Fibroblast of lung (primary cell): Measurements from ENCODE around the gene COBL.

ENCODE experiments used
- EZH2 ChIP-seq: IDR thresholded peaks from 2 replicates; pipeline ENCODE4 v1.5.1; 2012; ENCODE audit warnings: low read length, control low read depth, mild to moderate bottlenecking; ENCODE audit errors: missing control alignments
- TF ChIP-seq, protein P1 (sequence below), 2 donors: IDR thresholded peaks in 1 of 2; conservative IDR thresholded peaks in 1 of 2; 1 replicate in 1 of 2; 2 replicates in 1 of 2; pipeline ENCODE4 v1.5.1; 2011 to 2012; ENCODE audit warnings: low read length in 2 of 2, control low read depth in 1 of 2, inconsistent platforms in 1 of 2, low read depth in 1 of 2, mild to moderate bottlenecking in 1 of 2

DNA sequence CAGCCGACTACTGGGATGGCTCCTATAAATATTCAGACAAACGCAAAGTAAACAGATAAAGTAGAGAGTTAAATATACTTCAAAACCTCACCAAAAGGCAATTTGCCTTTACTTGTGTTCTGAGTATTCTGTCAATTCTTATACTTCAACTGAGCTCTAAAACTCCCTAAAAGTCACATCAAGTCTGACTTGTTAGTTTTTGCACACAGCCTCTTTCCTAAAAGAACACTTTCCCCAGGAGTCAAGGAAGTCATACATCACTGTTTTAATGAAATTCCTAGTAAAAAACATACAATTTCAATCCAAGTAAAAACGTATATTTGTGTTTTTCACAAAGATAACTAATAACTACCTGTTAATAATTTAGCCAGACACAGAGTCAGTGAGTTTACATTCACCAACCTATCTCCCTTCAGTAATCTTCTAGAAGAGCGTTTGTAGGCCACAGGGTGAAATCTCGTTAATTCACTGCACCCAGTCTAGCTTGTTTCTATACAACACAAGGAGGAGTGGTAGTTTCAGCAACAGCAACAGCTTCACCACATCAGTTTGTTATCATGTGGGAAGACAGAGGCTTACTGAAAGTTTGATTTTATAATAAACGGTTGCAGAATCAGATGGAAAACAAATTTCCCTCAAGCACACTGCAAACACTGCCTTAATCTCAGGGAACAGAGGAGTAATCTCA, 2.7 kb downstream of the COBL start:
- TF ChIP-seq, protein P1, sequence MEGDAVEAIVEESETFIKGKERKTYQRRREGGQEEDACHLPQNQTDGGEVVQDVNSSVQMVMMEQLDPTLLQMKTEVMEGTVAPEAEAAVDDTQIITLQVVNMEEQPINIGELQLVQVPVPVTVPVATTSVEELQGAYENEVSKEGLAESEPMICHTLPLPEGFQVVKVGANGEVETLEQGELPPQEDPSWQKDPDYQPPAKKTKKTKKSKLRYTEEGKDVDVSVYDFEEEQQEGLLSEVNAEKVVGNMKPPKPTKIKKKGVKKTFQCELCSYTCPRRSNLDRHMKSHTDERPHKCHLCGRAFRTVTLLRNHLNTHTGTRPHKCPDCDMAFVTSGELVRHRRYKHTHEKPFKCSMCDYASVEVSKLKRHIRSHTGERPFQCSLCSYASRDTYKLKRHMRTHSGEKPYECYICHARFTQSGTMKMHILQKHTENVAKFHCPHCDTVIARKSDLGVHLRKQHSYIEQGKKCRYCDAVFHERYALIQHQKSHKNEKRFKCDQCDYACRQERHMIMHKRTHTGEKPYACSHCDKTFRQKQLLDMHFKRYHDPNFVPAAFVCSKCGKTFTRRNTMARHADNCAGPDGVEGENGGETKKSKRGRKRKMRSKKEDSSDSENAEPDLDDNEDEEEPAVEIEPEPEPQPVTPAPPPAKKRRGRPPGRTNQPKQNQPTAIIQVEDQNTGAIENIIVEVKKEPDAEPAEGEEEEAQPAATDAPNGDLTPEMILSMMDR (conservative IDR thresholded peaks at IDR 0.05 in 1 of 2, IDR thresholded peaks at IDR 0.05 in 1 of 2; ENCODE audit: low read depth in 1 of 2, low read length in 2 of 2) = no peak
- TF ChIP-seq EZH2 = no peak
